Activated effector memory CD4-positive, alpha-beta T cell treated with Interleukin-2 at 50 U/mL for 16 hours (primary cell): Measurements from ENCODE around the gene MVD.
"Not testable (repeated sequence)": the region's sequence is repeated elsewhere in the genome, so short reads cannot be mapped to it uniquely, and the experiment has no call there.

Experiments
- DNase-seq: peaks from one replicate; pipeline ENCODE4 v3.0.0-alpha.2; 2020

MVD gene

GRCh38 chr16:88619859-88620815 is 42.8 kb downstream of the MVD start:
- peak; percentile 57 for DNase-seq

DNA sequence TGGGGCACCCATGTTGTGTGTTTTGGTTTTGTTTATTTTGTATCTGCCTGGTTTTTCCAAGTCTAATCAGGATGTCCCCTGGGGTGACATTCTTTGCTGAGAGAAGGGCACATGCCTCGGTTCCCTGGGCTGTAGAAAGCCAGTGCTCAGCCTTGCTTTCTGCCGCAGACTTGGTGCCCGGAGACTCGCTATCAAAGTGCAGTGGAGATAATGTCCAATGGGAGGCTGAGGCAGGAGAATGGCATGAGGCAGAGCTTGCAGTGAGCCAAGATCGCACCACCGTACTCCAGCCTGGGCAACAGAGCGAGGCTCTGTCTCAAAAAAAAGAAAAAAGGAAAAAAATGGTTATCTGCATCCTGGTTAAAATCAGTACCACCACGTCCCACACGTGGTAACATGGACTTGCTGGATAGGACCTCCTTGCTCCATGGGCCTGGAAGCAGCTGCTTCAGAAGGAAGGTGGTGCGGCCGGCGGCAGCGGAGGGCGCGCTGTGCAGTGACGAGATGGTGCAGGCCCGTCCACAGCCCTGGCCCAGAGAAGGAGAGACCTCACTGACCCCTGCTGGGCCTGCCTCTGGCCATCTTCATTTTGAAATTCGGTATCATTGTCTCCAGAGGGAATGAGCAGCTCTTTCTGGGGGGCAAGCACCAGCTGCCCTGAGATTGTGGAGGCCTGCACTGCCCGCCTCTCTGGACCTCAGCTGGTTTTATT is 43.8 kb downstream of the MVD start:
- no peak for DNase-seq

DNA sequence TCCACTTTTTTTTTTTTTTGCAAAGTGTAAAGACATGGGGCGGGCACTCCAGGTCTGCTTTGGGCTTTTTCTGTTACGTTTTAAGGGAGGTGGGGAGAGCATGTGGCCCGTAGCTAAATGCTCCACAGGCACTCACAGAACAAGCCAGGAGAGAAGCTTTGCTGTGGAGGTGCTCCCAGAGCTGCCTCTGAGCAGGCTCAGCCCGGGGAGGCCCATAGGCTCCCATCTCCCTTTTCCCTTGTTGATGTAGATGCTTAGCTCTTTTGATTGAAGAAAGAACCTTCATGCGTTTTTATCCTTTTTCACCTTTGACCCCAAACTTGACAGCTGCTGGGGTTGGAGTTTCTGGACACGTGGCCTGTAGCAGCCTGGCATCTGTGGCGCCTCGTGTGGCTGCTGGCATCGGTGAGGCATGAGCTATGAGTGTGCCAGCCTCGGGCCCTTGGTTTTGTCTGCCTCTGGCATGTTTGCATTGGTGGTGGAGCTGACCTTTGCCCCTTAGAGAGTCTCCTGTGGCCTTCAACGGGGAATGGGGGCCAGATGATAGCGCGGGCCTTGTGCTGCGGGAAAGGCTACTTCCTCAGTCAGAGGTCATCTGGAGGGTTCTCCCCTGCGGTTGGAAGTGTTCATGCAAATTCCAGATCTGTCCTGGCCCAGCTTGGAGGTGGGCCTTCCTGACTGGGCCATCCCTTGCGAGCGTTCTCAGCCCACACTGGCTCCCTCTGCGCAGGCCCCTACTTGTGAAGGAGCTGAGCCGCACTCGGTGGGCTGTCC is 44.5 kb downstream of the MVD start:
- no peak for DNase-seq

DNA sequence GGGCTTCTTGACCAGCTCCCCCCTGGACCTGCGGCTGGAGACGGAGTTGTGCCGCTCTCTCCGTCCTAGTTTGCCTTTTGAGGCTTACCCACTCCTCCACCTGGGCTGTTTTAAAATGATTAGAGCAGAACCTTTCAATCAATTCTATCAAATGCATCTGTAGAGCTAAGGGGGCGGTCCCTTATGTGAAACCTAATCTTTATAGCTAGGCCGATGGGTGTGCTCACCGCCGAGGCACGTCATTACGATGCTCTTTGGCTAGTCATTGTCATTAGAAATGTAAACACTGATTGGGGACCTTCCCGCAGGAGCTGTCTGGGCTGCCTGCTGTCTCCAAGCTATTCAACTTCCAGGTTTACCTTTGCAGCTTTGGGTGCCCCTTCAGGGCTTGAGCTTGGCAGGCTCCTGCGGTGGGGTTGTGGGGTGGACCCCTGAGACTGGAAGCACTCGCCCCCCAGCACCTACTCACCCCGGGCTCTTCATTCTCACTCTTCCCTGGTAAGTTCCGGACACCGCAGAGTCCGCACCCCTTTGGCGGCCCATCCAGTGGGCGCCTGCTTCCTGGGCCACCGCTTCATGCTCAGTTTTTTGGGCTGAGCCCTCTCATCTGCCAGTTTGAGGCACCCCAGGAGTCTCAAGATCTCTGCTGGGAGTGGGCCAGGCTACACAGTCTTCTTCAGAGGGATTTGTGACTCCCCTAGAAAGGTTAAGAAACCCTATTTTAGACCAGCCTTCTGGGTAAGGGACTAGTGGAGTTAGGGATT is 45.4 kb downstream of the MVD start:
- no peak for DNase-seq

- DNase-seq: no peak
These were observed 46.2 kb downstream of the MVD start for GRCh38 chr16:88616736-88617135.

DNA sequence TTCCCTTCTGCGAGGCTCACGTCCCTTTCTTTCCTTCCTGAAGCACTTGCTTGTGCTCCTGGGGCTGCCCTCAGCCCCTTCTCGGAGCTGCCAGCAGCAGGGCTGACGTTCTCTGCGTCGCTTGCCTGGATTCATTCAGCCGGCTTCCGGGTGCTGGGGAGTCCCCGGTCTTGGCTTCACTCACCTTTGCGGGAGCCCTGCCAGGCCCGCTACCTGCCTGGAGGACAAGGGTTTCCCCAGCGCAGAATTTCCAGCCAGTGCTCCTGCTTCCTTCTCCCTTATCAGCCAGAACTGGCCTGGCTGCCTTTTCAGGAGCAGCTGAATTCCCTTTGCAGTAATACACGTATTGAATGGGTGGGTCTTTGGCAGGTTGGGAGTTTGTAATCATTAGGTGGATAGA is 46.6 kb downstream of the MVD start:
- no peak for DNase-seq

DNA sequence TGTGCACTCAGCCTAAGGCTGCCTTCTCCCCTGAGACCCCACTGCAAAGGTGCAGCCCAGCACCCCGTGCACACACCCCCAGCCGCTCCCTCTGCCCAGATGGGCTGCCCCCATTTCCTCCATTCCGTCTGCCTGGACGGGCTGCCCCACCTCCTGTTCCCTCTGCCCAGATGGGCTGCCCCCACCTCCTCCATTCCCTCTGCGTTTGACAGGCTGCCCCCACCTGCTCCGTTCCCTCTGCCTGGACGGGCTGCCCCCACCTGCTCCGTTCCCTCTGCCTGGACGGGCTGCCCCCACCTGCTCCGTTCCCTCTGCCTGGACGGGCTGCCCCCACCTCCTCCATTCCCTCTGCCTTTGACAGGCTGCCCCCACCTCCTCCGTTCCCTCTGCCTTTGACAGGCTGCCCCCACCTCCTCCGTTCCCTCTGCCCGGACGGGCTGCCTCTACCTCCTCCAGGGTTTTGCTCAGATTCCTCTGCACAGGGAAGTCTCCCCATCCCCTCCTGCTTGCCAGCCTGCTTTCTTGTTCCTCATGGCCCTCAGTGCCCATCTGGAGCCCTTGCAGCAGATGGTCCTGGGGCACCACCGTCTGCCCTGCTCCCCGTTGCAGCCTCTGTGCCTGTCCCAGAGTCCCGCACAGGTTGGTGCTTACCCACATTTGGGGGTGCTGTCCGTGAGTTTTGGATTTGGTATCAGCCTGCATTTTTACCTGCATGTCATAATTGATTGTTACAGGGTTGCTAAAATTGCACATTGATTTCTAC is 47.9 kb downstream of the MVD start:
- DNase-seq: no peak

- DNase-seq: no peak
These were observed 48.7 kb downstream of the MVD start for GRCh38 chr16:88613911-88614817.

DNA sequence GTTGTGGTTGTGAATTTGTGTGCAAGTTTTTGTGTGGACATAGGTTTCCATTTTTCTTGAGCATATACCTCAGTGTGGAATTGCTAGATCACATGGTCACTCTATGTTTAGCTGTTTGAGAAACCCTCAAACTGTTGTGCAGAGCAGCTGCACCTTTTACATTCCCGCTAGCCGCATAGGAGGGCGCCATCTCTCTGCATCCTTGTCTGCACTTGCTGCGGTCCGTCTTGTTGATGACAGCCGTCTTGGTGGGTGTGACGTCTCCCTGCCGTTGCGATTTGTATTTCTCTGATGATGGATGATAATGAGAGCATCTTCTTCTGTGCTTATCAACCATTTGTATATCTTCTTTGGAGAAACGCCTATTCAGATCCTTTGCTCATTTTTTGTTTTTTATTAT is 49.6 kb downstream of the MVD start:
- DNase-seq: no peak

DNA sequence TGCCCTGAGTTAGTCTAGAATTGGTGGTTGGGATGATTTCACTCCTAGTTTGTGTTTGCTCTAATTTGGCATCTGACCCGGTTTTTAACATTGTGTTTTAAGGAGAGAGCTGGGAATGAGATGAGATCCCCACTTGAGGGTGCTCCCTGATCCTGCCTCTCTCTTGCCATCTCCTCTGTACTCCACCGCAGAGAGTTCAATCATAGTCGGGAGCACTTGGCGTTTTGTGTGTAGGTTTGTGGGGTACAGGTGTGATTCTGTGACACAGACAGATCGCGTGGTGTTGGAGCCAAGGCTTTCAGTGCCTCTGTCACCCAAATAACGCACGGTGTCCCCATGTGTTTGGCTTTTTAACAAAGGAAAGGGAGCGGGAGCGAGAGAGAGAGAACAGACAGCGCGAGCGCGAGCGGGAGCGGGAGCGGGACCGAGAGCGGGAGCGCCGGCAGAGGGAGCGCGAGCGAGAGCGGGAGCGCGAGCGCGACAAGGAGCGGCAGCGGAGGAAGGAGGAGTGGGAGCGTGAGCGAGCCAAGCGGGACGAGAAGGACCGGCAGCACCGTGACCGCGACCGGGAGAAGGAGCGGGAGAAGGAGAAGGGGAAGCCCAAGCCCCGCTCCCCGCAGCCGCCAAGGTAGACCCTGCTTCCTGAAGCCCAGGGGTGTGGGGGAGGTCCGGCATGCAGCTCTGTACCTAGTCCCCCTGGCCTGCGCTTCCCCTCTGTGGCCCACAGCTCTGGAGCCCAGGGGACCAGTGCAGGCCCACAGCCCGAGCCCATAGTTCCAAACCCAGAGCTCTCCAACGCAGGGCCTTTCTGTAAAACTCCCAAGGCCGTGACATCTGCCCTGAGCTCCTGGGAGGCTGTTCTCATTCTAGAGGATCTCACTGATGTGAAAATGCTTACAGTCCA is 51.7 kb downstream of the MVD start:
- no peak for DNase-seq

DNA sequence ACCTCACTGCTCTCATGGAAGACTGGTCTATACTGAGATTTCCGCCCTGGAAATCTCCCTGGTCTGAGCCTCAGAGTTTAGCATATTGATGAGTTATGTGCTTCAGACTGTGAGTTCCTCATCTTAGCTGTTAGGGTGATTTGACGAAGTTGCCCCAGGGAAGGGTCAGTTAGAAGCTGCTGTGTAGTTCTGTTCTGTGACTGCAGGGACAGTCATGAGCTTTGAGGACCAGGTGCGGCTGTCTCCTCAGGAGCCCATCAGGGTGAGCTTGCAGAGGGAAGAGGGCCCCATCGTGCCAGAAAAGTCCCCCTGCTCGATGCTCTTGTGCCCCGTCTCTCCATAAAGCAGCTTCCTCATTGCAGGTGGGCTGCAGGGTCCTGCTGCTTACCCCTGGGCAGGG is 52.8 kb downstream of the MVD start:
- DNase-seq: no peak

DNA sequence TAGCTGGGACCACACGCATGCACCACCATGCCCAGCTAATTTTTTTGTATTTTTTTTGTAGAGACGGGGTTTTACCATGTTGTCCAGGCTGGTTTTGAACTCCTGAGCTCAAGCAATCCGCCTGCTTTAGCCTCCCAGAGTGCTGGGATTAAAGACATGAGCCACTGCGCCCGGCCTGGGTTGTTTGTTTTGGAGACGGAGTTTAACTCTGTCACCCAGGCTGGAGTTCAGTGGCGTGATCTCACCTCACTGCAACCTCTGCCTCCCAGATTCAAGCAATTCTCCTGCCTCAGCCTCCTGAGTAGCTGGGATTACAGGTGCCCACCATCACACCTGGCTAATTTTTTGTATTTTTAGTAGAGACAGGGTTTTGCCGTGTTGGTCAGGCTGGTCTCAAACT is 53.5 kb downstream of the MVD start:
- not testable (repeated sequence) for DNase-seq

GRCh38 chr16:88608076-88608475 is 54.8 kb downstream of the MVD start:
- no peak for DNase-seq

DNA sequence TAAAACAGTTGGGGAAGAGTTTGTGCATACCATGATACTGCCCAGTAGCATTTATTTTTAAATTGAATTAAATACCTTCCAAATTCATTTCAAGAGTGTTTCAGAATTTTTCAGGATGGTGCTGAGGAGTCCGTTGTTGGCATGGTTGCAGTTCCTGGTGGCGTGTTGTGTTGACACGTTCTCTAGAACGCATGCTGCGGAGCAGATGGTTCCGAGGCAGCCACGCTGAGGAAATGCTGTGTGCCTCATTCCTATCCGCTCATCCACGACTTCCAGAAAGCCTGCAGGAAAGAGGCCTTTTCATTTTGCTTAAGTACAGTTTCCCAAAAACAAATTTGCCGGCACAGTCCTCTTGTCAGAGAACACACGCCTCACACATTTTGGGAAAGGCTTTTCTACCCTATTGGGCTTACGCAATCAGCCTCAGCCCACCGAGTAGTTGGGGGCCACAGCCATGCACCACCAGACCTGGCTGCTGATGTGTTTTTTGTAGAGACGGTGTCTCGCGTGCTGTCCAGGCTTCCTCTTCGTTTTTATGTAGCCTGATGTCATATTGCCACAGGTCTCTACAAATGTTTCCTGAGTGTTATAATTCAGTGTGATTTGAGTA is 56.6 kb downstream of the MVD start:
- DNase-seq: no peak

- DNase-seq: no peak
These were observed 57.4 kb downstream of the MVD start for GRCh38 chr16:88605186-88606147.

DNA sequence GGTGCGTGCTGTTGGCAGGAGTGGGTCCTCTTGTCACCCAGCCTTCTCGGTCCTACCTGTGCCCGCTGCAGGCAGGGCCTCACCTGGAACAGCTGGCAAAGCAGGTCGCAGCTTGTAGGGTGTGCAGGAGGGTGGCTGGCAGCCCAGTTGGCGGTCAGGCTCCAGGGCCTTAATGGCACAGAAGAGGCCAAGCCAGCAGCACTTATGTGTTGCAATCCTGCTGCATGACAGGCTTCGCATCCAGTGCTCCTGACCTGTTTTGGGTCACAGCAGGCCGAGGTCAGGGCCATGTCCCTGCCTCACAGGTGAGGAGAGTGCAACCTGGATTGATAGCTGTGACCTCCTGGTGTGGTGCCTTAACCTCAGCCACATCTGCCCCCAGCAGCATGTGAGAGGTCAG is 60.8 kb downstream of the MVD start:
- no peak for DNase-seq
